CD1c-positive myeloid dendritic cell (primary cell): ENCODE results near the gene PERM1.
A peak's percentile ranks its signal among the peaks of the same experiment; 100 is the strongest.
"Not testable (repeated sequence)": the region's sequence is repeated elsewhere in the genome, so short reads cannot be mapped to it uniquely, and the experiment has no call there.

Source experiments
- DNase-seq: peaks from one replicate; pipeline ENCODE4 v3.0.0-alpha.2; 2016; ENCODE audit errors: extremely low spot score

PERM1 gene

GRCh38 chr1:997993-998744 lies 16.3 kb upstream of the PERM1 start:
- no peak for DNase-seq

DNA sequence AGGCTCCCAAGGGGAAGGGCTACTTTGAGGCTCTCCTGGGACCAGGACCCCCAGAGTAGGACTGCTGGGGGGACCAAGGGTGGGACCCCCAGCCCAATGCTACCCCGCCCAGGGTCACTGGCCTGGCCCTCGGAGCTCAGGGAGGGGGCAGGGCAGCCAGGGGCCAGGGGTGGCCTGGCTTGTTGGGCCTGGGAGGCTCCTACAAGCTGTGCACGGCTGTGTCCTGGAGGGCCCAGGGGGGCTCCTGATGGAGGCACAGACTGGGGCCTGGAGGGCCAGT lies 15.8 kb upstream of the PERM1 start:
- no peak for DNase-seq

GRCh38 chr1:996851-997712 lies 15.2 kb upstream of the PERM1 start:
- DNase-seq: no peak

GRCh38 chr1:995665-996633 lies 14.1 kb upstream of the PERM1 start:
- DNase-seq: no peak

DNA sequence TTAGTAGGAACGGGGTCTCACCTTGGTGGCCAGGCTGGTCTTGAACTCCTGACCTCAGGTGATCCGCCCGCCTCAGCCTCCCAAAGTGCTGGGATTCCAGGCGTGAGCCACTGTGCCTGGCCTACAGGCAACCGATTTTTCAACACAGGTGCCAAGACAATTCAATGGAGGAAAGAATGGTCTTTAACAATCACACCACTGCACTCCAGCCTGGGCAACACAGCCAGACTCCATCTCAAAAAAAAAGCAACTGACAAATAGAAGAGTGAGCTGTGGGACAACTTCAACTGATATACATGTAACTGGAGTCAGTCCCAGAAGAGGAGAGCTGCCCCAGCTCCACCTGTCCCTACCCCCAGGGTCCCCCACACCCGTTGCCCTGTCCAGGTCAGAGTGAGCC lies 12.7 kb upstream of the PERM1 start:
- not testable (repeated sequence) for DNase-seq

- DNase-seq: no peak
Observed at GRCh38 chr1:993379-993995, 11.6 kb upstream of the PERM1 start.

GRCh38 chr1:992362-992761 lies 10.5 kb upstream of the PERM1 start:
- no peak for DNase-seq

DNA sequence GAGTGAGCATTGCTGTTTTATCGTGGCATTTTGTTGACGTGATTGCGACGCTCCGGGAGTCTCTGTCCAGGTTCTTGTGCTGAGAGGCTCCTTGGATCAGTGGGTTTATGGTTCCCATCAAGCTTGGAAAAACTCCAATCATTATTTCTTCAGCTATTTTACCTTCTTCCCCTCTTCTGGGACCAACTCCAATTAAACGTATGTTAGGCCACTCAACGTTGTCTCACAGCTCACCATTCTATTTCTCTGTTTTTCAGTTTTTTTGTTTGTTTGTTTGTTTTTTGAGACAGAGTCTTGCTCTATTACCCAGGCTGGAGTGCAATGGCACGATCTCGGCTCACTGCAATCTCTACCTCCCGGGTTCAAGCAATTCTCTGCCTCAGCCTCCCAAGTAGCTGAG lies 10.0 kb upstream of the PERM1 start:
- DNase-seq: no peak

GRCh38 chr1:991275-991674 lies 9.4 kb upstream of the PERM1 start:
- DNase-seq: not testable (repeated sequence)

GRCh38 chr1:988061-988460 lies 6.2 kb upstream of the PERM1 start:
- not testable (repeated sequence) for DNase-seq

- no peak for DNase-seq
Observed at GRCh38 chr1:985126-985525, 3.2 kb upstream of the PERM1 start.

DNA sequence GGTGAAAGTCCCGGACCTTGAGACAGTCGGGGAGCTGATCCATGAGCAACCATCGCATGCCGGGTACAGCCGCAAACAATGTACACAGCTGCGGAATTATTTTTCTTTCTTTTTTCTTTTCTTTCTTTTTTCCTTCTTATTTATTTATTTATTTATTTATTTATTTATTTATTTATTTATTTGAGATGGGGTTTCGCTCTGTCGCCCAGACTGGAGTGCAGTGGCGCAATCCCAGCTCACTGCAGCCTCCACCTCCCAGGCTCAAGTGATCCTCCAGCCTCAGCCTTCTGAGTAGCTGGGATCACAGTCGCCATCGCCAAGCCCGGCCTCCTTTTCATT lies 2.6 kb upstream of the PERM1 start:
- no peak for DNase-seq

- DNase-seq: peak; percentile 52
Observed at GRCh38 chr1:983798-984475, 2.0 kb upstream of the PERM1 start.

- DNase-seq: no peak
Observed at GRCh38 chr1:982765-983436, 1.0 kb upstream of the PERM1 start.

DNA sequence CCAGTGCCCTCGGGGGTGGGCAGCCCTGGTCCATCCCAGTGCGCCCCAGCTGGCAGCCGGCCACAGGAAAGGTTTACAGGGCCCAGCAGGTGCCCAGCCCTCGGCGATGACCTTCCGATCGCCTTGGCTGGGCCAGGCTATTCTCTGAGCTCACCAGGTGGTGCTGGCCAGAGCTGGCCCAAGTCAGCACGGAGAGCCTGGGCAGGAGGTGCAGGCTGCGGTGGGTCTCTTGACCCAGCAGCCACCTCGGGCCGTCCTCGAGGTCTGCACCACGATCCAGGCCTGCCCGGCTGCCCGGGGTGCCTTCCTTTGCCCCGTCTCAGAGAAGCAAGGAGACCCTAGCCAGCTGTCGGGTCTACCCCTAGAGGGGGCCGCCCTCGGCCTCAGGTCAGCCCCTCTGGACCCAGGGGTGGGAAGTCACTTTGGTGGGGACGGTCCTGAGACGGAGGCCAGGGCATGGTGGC lies 370 bp downstream of the PERM1 start:
- DNase-seq: no peak

- DNase-seq: no peak
Observed at GRCh38 chr1:980602-981395, 1.1 kb downstream of the PERM1 start.

DNA sequence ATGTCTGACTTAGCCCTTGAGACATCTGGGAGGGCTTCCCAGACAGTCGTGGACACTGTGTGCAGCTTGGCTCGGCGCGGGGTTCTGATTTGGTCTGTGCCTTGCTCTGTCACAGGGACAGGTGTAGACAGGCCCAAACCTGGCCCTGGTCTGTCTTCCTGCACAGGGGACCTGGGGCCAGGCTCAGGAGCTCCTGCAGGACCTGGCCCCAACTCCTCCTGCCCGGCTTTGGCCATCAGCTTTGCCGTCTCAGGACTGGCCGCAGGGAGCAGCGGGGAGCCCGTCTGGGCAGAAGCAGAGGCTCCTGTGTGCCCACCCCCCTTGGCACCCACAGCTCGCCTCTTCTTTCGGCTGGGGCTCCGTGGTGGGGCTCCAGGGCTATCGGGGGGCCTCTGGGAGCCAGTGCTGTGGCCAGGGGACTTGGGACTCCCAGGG lies 1.7 kb downstream of the PERM1 start:
- DNase-seq: no peak

DNA sequence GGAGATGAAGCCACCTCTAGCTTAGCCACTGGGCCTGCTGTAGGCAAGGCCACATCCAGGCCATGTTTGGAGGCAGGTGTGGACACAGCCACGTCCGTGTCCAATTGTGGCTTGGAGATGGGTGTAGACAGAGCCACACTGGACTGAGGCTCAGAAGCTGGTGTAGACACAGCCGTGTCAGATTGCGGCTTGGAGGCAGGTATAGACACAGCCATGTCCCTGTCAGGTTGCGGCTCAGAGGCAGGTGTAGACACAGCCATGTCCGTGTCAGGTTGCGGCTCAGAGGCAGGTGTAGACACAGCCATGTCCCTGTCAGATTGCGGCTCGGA lies 2.2 kb downstream of the PERM1 start:
- DNase-seq: no peak

DNA sequence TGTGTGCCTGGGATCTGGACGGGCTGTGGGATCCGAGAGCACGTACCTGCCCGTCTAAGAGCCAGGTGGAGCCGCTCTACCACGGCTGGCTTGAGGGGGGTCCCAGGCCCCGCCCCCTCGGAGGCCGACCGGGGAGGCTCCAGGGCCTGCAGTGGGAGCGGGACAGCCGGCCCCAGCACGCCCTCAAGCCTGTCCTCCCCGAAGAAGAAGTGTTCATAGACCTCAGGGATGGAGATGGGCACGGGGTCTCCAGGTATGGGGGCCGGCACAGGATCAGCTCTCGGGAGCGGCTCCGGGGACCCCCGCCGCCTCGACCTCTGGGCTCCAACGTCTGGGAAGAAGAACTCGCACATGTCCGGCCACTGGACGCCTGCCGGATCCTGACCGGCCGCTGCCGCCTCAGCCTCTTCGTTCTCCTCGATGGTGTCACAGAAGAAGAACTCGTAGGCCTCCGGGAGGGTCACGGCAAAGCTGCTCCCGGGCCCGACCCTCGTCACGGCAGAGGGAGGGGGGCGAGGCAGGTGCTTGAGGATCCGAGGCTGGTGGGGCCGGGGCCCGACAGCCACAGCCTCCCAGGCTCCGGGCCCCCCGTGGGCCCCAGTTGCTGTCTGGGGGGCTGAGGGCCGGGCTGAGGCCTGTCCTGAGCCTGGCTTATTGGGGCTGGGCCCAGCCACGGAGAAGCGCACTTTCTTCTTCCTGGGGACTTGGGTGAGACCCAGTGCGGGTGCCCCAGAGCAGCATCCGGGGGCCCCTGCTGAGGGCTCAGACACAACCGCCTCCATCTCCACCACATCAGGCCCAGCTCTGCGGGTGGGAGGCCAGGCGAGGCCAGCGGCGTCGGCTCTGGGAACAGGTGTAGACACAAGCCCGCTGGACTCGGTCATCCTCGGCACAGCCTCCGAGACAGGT lies 2.8 kb downstream of the PERM1 start:
- no peak for DNase-seq
